Panc1 (cell line): ENCODE data around the gene WBP2. TPM values are rescaled to one million over a fixed set of nuclear protein-coding genes. Genes with fewer than 3 reads are reported as not detected.

Experiments used
- ATAC-seq: fragments of 200-7000 bp; cut with Tn5 transposase; 2 replicates; pipeline ENCODE4 v1.9.1; 2020; ENCODE audit warnings: mild to moderate bottlenecking, moderate library complexity
- BruUV-seq: library from RNA; stranded (reverse); fragments of 400-500 nt; replicated peaks from 2 replicates; lab custom pipeline; 2021; lab: Mats Ljungman, UMichigan
- CTCF ChIA-PET: fragments of 300-600 bp; sonication (Branson Sonifier 250); formaldehyde crosslinking; loops from one replicate; lab custom pipeline; 2022; ENCODE audit warnings: antibody characterized with exemption; lab: Charles Lee
- POLR2A ChIA-PET: fragments of 300-600 bp; sonication (Branson Sonifier 250); formaldehyde crosslinking; loops from one replicate; lab custom pipeline; 2022; ENCODE audit warnings: antibody characterized with exemption; lab: Charles Lee
- DNase-seq: peaks from one replicate; pipeline ENCODE4 v3.0.0-alpha.2; 2010; ENCODE audit warnings: low read depth, low spot score
- H3K27ac ChIP-seq: 2 replicates; pipeline ENCODE4 v1.5.1; 2011; ENCODE audit warnings: mild to moderate bottlenecking, low read length, inconsistent platforms
- H3K27me3 ChIP-seq: fragments of 200-500 bp; sonication (Bioruptor generic); 2 replicates; pipeline ENCODE4 v1.6.0; 2014; ENCODE audit warnings: low read length, inconsistent platforms; ENCODE audit not compliant: control insufficient read depth, insufficient read depth
- H3K36me3 ChIP-seq: fragments of 200-500 bp; sonication (Bioruptor generic); 2 replicates; pipeline ENCODE4 v1.5.1; 2014; ENCODE audit warnings: inconsistent platforms, mild to moderate bottlenecking, low read length, moderate library complexity; ENCODE audit not compliant: control insufficient read depth, insufficient read depth
- H3K4me1 ChIP-seq: 2 replicates; pipeline ENCODE4 v1.5.1; 2011; ENCODE audit warnings: inconsistent platforms, mild to moderate bottlenecking, low read length, moderate library complexity; ENCODE audit not compliant: control insufficient read depth, insufficient read depth
- H3K4me3 ChIP-seq, 2 experiments: 2 replicates each; pipeline ENCODE4 v1.5.1; 2011 to 2012; ENCODE audit warnings: low read depth in 2 of 2, low read length in 2 of 2, mild to moderate bottlenecking in 2 of 2, inconsistent platforms in 1 of 2, moderate library complexity in 1 of 2
- H3K9me3 ChIP-seq: fragments of 200-500 bp; sonication (Bioruptor generic); 2 replicates; pipeline ENCODE4 v1.5.1; 2014; ENCODE audit warnings: low read depth, mild to moderate bottlenecking, inconsistent platforms, low read length, moderate library complexity; ENCODE audit not compliant: control insufficient read depth, insufficient read depth
- POLR2AphosphoS5 ChIP-seq: IDR thresholded peaks from 2 replicates; pipeline ENCODE4 v1.6.1; 2012; ENCODE audit warnings: mild to moderate bottlenecking, low read depth, low read length, moderate library complexity
- REST ChIP-seq, 2 experiments: IDR thresholded peaks; 2 replicates each; pipeline ENCODE4 v1.6.1; 2011 to 2012; ENCODE audit warnings: low read depth in 2 of 2, control low read depth in 1 of 2, low read length in 1 of 2, mild to moderate bottlenecking in 1 of 2, moderate library complexity in 1 of 2; ENCODE audit not compliant: insufficient read depth in 1 of 2
- SIN3A ChIP-seq: IDR thresholded peaks from 2 replicates; pipeline ENCODE4 v1.6.1; 2012; ENCODE audit warnings: low read depth, mild to moderate bottlenecking, low read length, moderate library complexity, borderline replicate concordance; ENCODE audit not compliant: insufficient read depth
- TCF7L2 ChIP-seq: IDR thresholded peaks from 2 replicates; pipeline ENCODE4 v1.6.1; 2011; ENCODE audit warnings: mild to moderate bottlenecking, low read depth, low read length, inconsistent platforms
- in situ Hi-C: cut with HindIII; loops from 2 replicates; pipeline ENCODE4 v1.10.0; 2016; ENCODE audit warnings: low sequenced_read_pairs, low pct_unique_long_range_greater_than_20kb
- intact Hi-C: fragments of 100-400 bp; cut with micrococcal nuclease; formaldehyde crosslinking; loops from one replicate; pipeline ENCODE4 v1.10.0; 2022; ENCODE audit not compliant: unreplicated experiment
- total RNA-seq: library from RNA; stranded (reverse); gene quantifications from one replicate; pipeline ENCODE4 v1.2.1, GENCODE V29; 2021; ENCODE audit not compliant: unreplicated experiment
- TF ChIP-seq, protein P1 (sequence below): fragments of 450-650 bp; IDR thresholded peaks from 2 replicates; pipeline ENCODE4 v1.5.1; 2017; ENCODE audit warnings: mild to moderate bottlenecking

The WBP2 gene
- total RNA-seq, 1 experiment from 2014 or later: 163 TPM

DNA sequence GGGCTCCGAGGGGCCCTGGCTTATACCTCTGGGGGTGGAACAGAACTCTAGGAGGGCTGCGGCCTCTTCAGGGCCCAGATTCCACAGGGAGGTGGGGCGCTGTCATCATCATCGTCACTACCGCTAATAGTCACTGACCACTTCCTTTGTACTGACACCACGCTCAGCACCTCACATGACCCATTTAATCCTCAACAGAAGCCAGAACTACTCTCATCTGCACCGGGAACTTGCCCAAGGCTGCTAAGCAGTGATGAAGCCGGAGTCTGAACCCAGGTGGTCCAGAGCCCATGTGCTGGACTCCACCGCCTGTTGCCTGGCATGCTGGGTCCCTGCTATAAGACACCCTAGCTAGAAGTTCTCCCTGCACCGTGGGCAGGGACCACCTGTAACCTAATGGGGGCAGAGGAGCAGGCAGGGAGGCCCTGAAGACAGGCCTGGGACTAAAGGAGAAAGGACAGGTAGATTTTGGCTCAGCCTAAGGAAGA, 22.9 kb downstream of the WBP2 start:
- in situ Hi-C loops (no loop called here), intact Hi-C loops (no loop called here)
- ChIA-PET CTCF (no interaction called here), POLR2A (no interaction called here)
- no peaks in the 10 kb centered on the region; the same call in 1 of the 2 replicates for H3K4me1 ChIP-seq
- H3K36me3 ChIP-seq: no peaks in the 10 kb centered on the region
- no TSS peak for BruUV-seq
- H3K4me3 ChIP-seq: no peak overlapping the region
- no peak for ATAC-seq
- H3K27me3 ChIP-seq: no peaks in the 10 kb centered on the region
- H3K9me3 ChIP-seq: no peaks in the 10 kb centered on the region
- TF ChIP-seq REST (IDR thresholded peaks at IDR 0.05; ENCODE audit: insufficient read depth in 1 of 2, low read depth in 2 of 2, low read length in 1 of 2): no peak
- no peak for TF ChIP-seq SIN3A
- no peak for TF ChIP-seq TCF7L2
- TF ChIP-seq POLR2AphosphoS5: no peak
- TF ChIP-seq, protein P1, sequence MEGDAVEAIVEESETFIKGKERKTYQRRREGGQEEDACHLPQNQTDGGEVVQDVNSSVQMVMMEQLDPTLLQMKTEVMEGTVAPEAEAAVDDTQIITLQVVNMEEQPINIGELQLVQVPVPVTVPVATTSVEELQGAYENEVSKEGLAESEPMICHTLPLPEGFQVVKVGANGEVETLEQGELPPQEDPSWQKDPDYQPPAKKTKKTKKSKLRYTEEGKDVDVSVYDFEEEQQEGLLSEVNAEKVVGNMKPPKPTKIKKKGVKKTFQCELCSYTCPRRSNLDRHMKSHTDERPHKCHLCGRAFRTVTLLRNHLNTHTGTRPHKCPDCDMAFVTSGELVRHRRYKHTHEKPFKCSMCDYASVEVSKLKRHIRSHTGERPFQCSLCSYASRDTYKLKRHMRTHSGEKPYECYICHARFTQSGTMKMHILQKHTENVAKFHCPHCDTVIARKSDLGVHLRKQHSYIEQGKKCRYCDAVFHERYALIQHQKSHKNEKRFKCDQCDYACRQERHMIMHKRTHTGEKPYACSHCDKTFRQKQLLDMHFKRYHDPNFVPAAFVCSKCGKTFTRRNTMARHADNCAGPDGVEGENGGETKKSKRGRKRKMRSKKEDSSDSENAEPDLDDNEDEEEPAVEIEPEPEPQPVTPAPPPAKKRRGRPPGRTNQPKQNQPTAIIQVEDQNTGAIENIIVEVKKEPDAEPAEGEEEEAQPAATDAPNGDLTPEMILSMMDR: no peak
- DNase-seq: no peak
- H3K27ac ChIP-seq: no peak overlapping the region

GRCh38 chr17:75831032-75831571, 24.0 kb downstream of the WBP2 start:
- Histone ChIP-seq H3K4me3 (no peak overlapping the region), H3K36me3 (no peaks in the 10 kb centered on the region), H3K9me3 (no peaks in the 10 kb centered on the region), H3K4me1 (no peaks in the 10 kb centered on the region; the same call in 1 of the 2 replicates), H3K27ac (no peak overlapping the region), H3K27me3 (no peaks in the 10 kb centered on the region)
- no TSS peak for BruUV-seq
- in situ Hi-C loops: no loop called here
- ChIA-PET POLR2A (no interaction called here), CTCF (interaction anchor here (1.2 kb wide), 1 partner anchor 10 kb away, joined by 4 read pairs; no protein-coding TSS in a partner anchor)
- DNase-seq (no peak), ATAC-seq (no peak)
- intact Hi-C loops: no loop called here
- no peak for TF ChIP-seq SIN3A
- no peak for TF ChIP-seq POLR2AphosphoS5
- TF ChIP-seq, protein P1: no peak
- no peak for TF ChIP-seq TCF7L2
